ENCODE measurements around the gene LIN7B.

The LIN7B gene

DNA sequence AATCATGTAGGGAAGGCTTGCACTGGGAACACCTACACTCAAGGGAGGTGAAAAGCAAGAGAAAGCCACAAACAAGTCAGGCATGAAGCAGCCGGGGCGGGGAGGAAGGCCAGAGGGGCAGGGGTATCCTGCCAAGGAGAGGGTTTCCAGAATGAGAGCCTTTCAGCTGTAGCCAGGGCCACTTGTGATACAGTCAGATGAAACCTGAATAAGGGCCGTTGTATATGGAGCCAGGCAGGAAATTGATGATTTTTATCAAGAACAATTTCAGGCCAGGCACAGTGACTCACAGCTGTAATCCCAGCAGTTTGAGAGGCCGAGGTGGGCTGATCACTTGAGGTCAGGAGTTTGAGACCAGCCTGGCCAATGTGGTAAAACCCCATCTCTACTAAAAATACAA is 47.8 kb downstream of the LIN7B start:
- no peak for DNase-seq (ENCODE audit: low read depth)
- TF ChIP-seq, protein P1, sequence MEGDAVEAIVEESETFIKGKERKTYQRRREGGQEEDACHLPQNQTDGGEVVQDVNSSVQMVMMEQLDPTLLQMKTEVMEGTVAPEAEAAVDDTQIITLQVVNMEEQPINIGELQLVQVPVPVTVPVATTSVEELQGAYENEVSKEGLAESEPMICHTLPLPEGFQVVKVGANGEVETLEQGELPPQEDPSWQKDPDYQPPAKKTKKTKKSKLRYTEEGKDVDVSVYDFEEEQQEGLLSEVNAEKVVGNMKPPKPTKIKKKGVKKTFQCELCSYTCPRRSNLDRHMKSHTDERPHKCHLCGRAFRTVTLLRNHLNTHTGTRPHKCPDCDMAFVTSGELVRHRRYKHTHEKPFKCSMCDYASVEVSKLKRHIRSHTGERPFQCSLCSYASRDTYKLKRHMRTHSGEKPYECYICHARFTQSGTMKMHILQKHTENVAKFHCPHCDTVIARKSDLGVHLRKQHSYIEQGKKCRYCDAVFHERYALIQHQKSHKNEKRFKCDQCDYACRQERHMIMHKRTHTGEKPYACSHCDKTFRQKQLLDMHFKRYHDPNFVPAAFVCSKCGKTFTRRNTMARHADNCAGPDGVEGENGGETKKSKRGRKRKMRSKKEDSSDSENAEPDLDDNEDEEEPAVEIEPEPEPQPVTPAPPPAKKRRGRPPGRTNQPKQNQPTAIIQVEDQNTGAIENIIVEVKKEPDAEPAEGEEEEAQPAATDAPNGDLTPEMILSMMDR (conservative IDR thresholded peaks at IDR 0.05; ENCODE audit: low read length): no peak
- H3K4me3 ChIP-seq (ENCODE audit: low read length): no peak overlapping the region

DNA sequence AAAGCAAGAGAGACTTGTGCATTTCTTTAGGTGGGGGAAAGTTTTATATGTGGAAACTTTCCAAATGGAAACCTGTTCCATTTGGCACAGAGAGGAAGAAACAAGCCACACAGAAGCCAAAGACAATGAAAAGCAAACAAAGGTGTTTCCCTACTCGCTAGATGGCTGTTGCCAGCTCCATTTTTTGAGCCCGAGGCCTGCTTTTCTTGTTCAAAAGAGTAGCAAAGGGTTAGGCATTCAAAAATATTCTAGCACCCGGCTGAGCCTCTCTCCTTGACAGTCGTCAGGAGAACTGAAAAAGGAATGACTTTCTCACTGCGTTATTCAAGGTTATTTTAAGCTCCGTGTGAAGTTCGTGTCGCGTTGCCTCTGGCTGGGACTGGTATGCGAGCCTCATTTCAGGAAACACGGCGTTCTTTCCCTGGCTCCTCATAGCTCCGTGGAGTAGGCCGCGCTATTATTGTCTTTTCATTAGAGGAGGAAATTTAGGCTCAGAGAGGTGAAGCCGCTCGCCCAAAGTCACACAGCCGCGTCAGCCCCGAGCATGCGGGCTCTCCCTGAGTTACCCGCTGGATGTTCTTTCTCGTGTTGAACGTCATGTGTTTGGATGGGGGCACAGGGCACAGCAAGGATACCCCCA is 51.1 kb downstream of the LIN7B start:
- TF ChIP-seq, protein P1 (conservative IDR thresholded peaks at IDR 0.05; ENCODE audit: low read length): no peak
- no peak overlapping the region for H3K4me3 ChIP-seq (ENCODE audit: low read length)
- no peak for DNase-seq (ENCODE audit: low read depth)

GRCh38 chr19:49165865-49166301 is 51.7 kb downstream of the LIN7B start:
- TF ChIP-seq, protein P1 (conservative IDR thresholded peaks at IDR 0.05; ENCODE audit: low read length): no peak
- DNase-seq (ENCODE audit: low read depth): no peak
- H3K4me3 ChIP-seq (ENCODE audit: low read length): no peak overlapping the region

DNA sequence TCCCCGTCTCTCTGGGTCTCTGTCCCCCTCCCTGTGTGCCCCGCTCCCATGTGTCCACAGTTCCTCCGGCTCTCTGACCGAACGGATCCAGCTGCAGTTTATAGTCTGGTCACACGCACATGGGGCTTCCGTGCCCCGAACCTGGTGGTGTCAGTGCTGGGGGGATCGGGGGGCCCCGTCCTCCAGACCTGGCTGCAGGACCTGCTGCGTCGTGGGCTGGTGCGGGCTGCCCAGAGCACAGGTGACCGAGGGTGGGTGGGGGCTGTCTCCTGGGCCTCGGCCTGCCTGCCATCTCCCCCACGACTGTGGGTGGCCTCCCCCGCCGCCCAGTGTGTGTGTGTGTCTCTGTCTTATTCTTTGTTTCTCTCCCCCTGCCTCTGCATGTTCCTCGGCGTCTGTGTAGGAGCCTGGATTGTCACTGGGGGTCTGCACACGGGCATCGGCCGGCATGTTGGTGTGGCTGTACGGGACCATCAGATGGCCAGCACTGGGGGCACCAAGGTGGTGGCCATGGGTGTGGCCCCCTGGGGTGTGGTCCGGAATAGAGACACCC is 53.8 kb downstream of the LIN7B start:
- TF ChIP-seq, protein P1 (conservative IDR thresholded peaks at IDR 0.05; ENCODE audit: low read length): no peak
- no peak for DNase-seq (ENCODE audit: low read depth)
- no peak overlapping the region for H3K4me3 ChIP-seq (ENCODE audit: low read length)

All from AG10803 (cell line).